Stimulated activated CD4-positive, alpha-beta T cell treated with anti-CD3 and anti-CD28 coated beads, Interleukin-1b, Interleukin-23, amount 100 ng/mL, for 48 hours (primary cell): Measurements from ENCODE around the gene PIGB.
"Not testable (repeated sequence)": the region's sequence is repeated elsewhere in the genome, so short reads cannot be mapped to it uniquely, and the experiment has no call there.

ENCODE experiments used
- DNase-seq: peaks from one replicate; pipeline ENCODE4 v3.0.0-alpha.2; 2020

PIGB gene

DNA sequence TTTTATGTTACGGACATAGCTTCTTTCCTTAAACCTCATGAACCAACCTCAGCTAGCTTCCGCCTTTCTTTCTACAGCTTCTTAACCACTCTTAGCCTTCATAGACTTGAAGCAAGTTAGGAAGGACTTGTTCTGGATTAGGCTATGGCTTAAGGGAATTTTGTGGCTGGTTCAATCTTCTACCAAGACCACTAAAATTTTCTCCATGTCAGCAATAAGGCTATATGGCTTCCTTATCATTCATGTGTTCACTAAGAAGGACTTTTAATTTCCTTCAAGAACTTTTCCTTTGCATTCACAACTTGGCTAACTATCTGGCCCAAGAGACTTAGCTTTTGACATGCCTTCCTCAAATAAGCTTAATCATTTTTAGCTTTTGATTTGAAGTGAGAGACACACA, 64.7 kb downstream of the PIGB start:
- DNase-seq, result no peak

DNA sequence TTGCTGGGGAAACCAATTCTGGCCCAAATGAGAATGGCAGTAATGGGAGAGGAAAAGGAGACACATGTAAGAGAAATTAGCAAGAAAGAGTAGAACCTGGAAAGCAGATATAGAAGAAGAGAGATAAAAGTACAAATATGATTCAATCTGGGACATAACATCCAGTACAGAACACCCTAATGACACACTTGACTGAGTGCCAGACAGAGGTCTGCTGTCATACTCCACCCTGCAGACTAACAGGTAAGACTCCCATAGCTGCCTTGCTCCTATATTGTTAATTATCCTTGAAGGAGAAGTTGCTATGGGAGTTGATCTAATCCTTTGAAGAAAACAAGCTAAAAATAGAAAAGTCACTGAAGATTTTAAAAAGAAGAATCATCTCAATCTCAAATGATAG, 68.0 kb downstream of the PIGB start:
- no peak for DNase-seq

DNA sequence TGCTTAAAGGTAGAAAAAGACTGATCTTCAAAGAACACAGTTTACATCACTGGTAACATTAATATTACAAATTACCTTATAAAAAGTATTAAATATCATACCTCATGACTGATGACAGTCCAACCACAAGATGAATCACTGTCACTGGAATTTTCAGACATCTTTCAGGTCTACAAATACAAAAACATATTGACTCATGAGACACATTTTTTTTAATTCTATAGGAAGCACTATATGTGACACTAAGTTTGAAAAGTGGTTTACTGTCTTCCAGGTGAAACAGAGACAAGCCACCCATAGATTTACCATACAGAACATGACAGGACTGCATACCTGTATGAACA, 70.2 kb downstream of the PIGB start:
- no peak for DNase-seq

DNA sequence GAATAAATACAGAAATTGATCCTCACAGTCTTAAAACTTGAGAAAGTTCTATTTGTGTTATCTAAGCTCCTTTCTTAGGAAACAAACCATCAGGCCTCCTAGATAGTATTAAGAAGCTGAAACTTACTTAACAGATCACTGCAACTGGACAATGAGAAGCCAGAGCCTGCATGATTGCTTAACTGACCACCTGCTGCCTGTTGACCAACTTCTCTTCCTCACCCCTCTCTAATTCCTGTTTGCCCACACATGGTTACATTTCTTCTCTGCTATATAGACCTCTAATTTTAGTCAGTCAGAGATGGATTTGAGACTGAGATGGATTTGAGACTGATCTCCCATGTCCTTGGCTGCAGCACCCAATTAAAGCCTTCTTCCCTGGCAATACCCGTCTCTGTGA, 75.7 kb downstream of the PIGB start:
- DNase-seq, result no peak

DNA sequence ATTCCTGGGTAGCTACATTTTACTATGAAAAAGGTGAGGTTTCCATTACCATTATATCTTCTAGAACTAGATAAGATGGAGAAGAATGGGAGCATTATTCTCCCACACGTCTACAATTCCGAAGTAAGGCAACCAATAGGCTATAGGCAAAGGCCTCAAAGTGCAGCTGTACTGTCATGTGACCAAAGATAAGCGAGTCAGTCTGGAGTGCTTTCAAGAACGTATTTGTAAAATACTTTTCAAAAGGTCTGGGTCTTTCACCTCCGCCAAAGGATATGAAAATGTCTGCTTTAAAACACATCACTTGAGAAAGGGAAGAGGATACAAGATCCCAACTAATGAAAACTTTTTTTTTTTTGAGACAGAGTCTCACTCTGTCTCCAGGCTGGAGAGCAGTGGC, 79.2 kb downstream of the PIGB start:
- DNase-seq, result no peak

DNA sequence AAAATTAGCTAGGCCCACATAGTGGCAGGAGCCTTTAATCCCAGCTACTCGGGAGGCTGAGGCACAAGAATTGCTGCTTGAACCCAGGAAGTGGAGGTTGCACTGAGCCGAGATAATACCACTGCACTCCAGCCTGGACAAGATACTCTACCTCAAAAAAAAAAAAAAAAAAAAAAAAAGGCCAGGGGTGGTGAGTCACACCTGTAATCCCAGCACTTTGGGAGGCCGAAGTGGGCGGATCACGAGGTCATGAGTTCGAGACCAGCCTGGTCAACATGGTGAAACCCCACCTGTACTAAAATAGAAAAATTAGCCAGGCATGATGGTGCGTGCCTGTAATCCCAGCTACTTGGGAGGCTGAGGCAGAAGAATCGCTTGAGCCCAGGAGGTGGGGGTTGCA, 81.0 kb downstream of the PIGB start:
- not testable (repeated sequence) for DNase-seq

DNA sequence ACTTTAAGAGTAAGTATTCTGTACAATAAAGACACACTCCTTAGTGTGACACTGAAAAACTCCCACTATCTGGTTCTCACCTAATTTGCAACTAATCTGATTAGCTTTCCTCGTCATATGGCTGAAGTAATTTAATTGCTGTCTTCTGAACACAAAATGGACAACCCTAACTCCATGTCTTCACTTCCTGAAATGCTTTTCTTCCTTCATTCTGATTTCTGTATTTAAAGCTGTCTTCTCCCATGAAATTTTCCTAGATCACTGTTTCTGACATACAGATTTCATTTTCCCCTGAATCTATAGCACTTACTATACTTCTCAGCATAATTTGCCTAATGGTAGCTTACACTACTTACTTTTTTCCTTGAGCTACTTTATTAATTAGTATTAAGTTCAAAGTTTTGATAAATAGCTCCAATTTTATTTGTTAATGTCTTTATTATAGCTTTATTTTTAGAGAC, 82.8 kb downstream of the PIGB start:
- no peak for DNase-seq

DNA sequence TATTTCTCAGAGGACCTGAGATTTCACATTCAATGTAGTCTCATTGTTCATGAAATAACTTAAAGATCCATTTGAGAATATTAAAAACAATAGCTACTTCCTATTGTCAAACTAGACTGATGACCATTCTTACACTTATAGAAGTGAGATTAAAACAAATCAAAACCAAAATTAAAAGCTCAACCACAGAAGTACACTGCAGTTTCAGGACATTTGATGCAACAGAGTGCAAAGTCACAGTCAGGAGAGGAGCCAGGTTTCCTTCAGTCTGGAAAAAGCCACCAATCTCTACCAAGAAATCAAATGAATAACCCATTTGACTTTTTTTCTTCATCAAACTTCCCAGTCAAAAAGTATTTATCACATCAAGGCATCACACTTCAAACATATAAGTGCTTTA, 83.7 kb downstream of the PIGB start:
- DNase-seq, result no peak

DNA sequence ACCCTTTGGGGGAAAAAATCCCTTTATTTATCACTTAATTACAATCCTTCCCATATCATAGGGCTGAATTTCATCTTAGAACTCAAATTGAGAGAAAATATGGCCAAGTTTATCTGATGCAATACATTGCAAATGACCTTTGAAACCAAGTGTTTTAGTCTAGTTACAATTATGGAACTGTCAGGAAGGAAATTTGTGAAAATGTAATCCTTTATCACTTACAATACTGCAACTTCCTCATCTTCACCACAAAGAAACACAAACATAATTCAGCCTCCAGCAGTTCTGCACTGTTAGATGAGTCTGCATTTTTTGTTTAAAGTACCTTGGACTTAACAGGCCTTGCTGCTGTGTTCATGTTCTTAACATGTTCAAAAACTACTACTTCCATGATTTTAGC, 84.5 kb downstream of the PIGB start:
- no peak for DNase-seq
